Adrenal gland (tissue), 5 donors: ENCODE results near the gene BLTP1.

Experiments used
- POLR2A ChIP-seq, 2 donors: fragments of 450-650 bp; IDR thresholded peaks; one replicate each; pipeline ENCODE4 v1.6.1; 2017; ENCODE audit warnings: antibody characterized with exemption in 2 of 2, mild to moderate bottlenecking in 2 of 2, moderate library complexity in 1 of 2
- TF ChIP-seq, protein P1 (sequence below), 6 experiments: fragments of 450-650 bp in 4 of 6; fragments of 200-600 bp in 2 of 6; sonication (generic) in 1 of 6; IDR thresholded peaks; 1 replicate in 5 of 6; 2 replicates in 1 of 6; pipeline versions ENCODE4 v1.5.1 to v1.8.0; 2016 to 2021; ENCODE audit warnings: antibody characterized with exemption in 6 of 6, mild to moderate bottlenecking in 2 of 6, moderate library complexity in 1 of 6
- donor health status: DM: no; HTN: no; CAD: no.

GRCh38 chr4:122172266-122172665 is 20.1 kb downstream of the BLTP1 start:
- TF ChIP-seq, protein P1, sequence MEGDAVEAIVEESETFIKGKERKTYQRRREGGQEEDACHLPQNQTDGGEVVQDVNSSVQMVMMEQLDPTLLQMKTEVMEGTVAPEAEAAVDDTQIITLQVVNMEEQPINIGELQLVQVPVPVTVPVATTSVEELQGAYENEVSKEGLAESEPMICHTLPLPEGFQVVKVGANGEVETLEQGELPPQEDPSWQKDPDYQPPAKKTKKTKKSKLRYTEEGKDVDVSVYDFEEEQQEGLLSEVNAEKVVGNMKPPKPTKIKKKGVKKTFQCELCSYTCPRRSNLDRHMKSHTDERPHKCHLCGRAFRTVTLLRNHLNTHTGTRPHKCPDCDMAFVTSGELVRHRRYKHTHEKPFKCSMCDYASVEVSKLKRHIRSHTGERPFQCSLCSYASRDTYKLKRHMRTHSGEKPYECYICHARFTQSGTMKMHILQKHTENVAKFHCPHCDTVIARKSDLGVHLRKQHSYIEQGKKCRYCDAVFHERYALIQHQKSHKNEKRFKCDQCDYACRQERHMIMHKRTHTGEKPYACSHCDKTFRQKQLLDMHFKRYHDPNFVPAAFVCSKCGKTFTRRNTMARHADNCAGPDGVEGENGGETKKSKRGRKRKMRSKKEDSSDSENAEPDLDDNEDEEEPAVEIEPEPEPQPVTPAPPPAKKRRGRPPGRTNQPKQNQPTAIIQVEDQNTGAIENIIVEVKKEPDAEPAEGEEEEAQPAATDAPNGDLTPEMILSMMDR (IDR thresholded peaks at IDR 0.05): no peak
- no peak for TF ChIP-seq POLR2A (IDR thresholded peaks at IDR 0.05)
